Chondrocyte (in vitro differentiated cells): ENCODE measurements around the gene SPHK2. TPM values are rescaled to one million over a fixed set of nuclear protein-coding genes. Genes with fewer than 3 reads are reported as not detected.

ENCODE experiments used
- DNase-seq: peaks from one replicate; pipeline ENCODE4 v3.0.0; 2021; ENCODE audit warnings: mixed read lengths, low spot score
- H3K27ac Mint-ChIP-seq: one replicate; pipeline ENCODE4 v1.8.0; 2021; ENCODE audit warnings: mild to moderate bottlenecking, moderate library complexity, mixed read lengths; ENCODE audit not compliant: unreplicated experiment
- H3K27me3 Mint-ChIP-seq: 2 replicates; pipeline ENCODE4 v1.8.0; 2021; ENCODE audit warnings: low read depth, mixed read lengths
- H3K36me3 Mint-ChIP-seq: 2 replicates; pipeline ENCODE4 v1.8.0; 2021; ENCODE audit warnings: low read depth, mixed read lengths
- H3K4me1 Mint-ChIP-seq: 2 replicates; pipeline ENCODE4 v1.8.0; 2021; ENCODE audit warnings: low read depth, mild to moderate bottlenecking, mixed read lengths
- H3K4me3 Mint-ChIP-seq: one replicate; pipeline ENCODE4 v1.8.0; 2021; ENCODE audit warnings: mild to moderate bottlenecking, moderate library complexity, mixed read lengths; ENCODE audit not compliant: unreplicated experiment
- H3K9me3 Mint-ChIP-seq: 2 replicates; pipeline ENCODE4 v1.8.0; 2021; ENCODE audit warnings: low read depth, mixed read lengths
- CTCF ChIP-seq: fragments of 200-600 bp; sonication (generic); IDR thresholded peaks from 2 replicates; pipeline ENCODE4 v1.5.0; 2021; ENCODE audit warnings: antibody characterized with exemption, mild to moderate bottlenecking, moderate library complexity
- total RNA-seq: library from RNA; stranded (reverse); gene quantifications from 3 replicates; pipeline ENCODE4 v1.2.1, GENCODE V29; 2021

The SPHK2 gene
- total RNA-seq, 1 donor from 2014 or later = 18.6 TPM

GRCh38 chr19:48617146-48617937 lies 2.0 kb upstream of the SPHK2 start:
- Mint-ChIP-seq H3K4me3 (peak overlapping the region; percentile 93), H3K4me1 (peaks cover 39% of the 10 kb centered on the region), H3K36me3 (peaks cover 15% of the 10 kb centered on the region), H3K9me3 (no peaks in the 10 kb centered on the region), H3K27me3 (no peaks in the 10 kb centered on the region), H3K27ac (peak overlapping the region; percentile 65)
- TF ChIP-seq CTCF = no peak
- DNase-seq = no peak

- peak overlapping the region; percentile 97 for H3K27ac Mint-ChIP-seq
- H3K36me3 Mint-ChIP-seq = peaks cover 17% of the 10 kb centered on the region
- H3K4me3 Mint-ChIP-seq = peak overlapping the region; percentile 93
- H3K4me1 Mint-ChIP-seq = peaks cover 45% of the 10 kb centered on the region
- H3K9me3 Mint-ChIP-seq = no peaks in the 10 kb centered on the region
- TF ChIP-seq CTCF = no peak
- no peaks in the 10 kb centered on the region for H3K27me3 Mint-ChIP-seq
- DNase-seq = no peak
These were observed 909 bp upstream of the SPHK2 start for GRCh38 chr19:48618278-48618915.

- H3K27me3 Mint-ChIP-seq = no peaks in the 10 kb centered on the region
- TF ChIP-seq CTCF = no peak
- H3K4me3 Mint-ChIP-seq = peak overlapping the region; percentile 93
- no peaks in the 10 kb centered on the region for H3K9me3 Mint-ChIP-seq
- peaks cover 18% of the 10 kb centered on the region for H3K36me3 Mint-ChIP-seq
- peak overlapping the region; percentile 97 for H3K27ac Mint-ChIP-seq
- H3K4me1 Mint-ChIP-seq = peaks cover 58% of the 10 kb centered on the region
- no peak for DNase-seq
These were observed 633 bp downstream of the SPHK2 start for GRCh38 chr19:48619692-48620585.

GRCh38 chr19:48623556-48624066 lies 4.3 kb downstream of the SPHK2 start:
- no peak for DNase-seq
- Mint-ChIP-seq H3K36me3 (peaks cover 4% of the 10 kb centered on the region), H3K4me1 (peaks cover 39% of the 10 kb centered on the region), H3K27ac (peak overlapping the region; percentile 99), H3K4me3 (peak overlapping the region; percentile 85), H3K9me3 (no peaks in the 10 kb centered on the region), H3K27me3 (no peaks in the 10 kb centered on the region)
- no peak for TF ChIP-seq CTCF
